Smooth muscle cell (in vitro differentiated cells): Measurements from ENCODE around the gene COL5A1. TPM values are rescaled to one million over a fixed set of nuclear protein-coding genes. Genes with fewer than 3 reads are reported as not detected.

ENCODE experiments used
- DNase-seq: peaks from one replicate; lab custom pipeline; 2025; ENCODE audit not compliant: unreplicated experiment; lab: John Stamatoyannopoulos, UW
- H2AFZ ChIP-seq: fragments of 200-600 bp; sonication (generic); 2 replicates; pipeline ENCODE4 v1.6.0; 2016; ENCODE audit warnings: antibody characterized with exemption, low read depth, mild to moderate bottlenecking
- H3F3A ChIP-seq: fragments of 200-600 bp; sonication (generic); 2 replicates; pipeline ENCODE4 v1.6.0; 2017; ENCODE audit warnings: antibody characterized with exemption, low read depth
- H3K27ac ChIP-seq: fragments of 200-600 bp; sonication (generic); 2 replicates; pipeline ENCODE4 v1.5.1; 2016; ENCODE audit warnings: low read depth, mild to moderate bottlenecking
- H3K27me3 ChIP-seq: fragments of 200-600 bp; sonication (generic); 2 replicates; pipeline ENCODE4 v1.6.1; 2016; ENCODE audit warnings: low read depth, mild to moderate bottlenecking
- H3K36me3 ChIP-seq: fragments of 200-600 bp; sonication (generic); 2 replicates; pipeline ENCODE4 v1.5.1; 2016; ENCODE audit warnings: low read depth
- H3K4me1 ChIP-seq: fragments of 200-600 bp; sonication (generic); 2 replicates; pipeline ENCODE4 v1.5.1; 2016; ENCODE audit warnings: low read depth
- H3K4me2 ChIP-seq: fragments of 200-600 bp; sonication (generic); 2 replicates; pipeline ENCODE4 v1.6.0; 2016; ENCODE audit warnings: mild to moderate bottlenecking
- H3K4me3 ChIP-seq: fragments of 200-600 bp; sonication (generic); 2 replicates; pipeline ENCODE4 v1.5.1; 2016; ENCODE audit warnings: mild to moderate bottlenecking
- H3K79me2 ChIP-seq: fragments of 200-600 bp; sonication (generic); 2 replicates; pipeline ENCODE4 v1.6.0; 2016; ENCODE audit warnings: low read depth, mild to moderate bottlenecking
- H3K9ac ChIP-seq: fragments of 200-600 bp; sonication (generic); 2 replicates; pipeline ENCODE4 v1.6.0; 2016; ENCODE audit warnings: low read depth
- H3K9me3 ChIP-seq: fragments of 200-600 bp; sonication (generic); replicated peaks from 2 replicates; pipeline ENCODE4 v1.5.1; 2016; ENCODE audit warnings: low read depth
- H4K20me1 ChIP-seq: fragments of 200-600 bp; sonication (generic); 2 replicates; pipeline ENCODE4 v1.6.0; 2016; ENCODE audit warnings: low read depth
- CTCF ChIP-seq: fragments of 200-600 bp; sonication (generic); IDR thresholded peaks from 2 replicates; pipeline ENCODE4 v1.5.1; 2017; ENCODE audit warnings: borderline replicate concordance, mild to moderate bottlenecking, antibody characterized with exemption; ENCODE audit not compliant: insufficient read depth, poor library complexity, severe bottlenecking
- WGBS: methylation state at CpG from one replicate; pipeline ENCODE4 v1.1.7; 2016; ENCODE audit warnings: low lambda C conversion rate; 5-methylcytosine and 5-hydroxymethylcytosine counted together
- polyA plus RNA-seq: library from polyadenylated mRNA; unstranded; fragments of >200 nt; fragmentation: Nextera tagmentation; extraction: Ambion mirVana; gene quantifications from 2 replicates; pipeline ENCODE4 v1.2.1, GENCODE V29; 2016
- total RNA-seq: library from RNA; depleted of rRNA; stranded (reverse); fragments of >200 nt; gene quantifications from 2 replicates; pipeline ENCODE4 v1.2.3, GENCODE V29; 2014

The COL5A1 gene
- total and polyA plus RNA-seq, 2 experiments from 2014 or later = 1,084 to 1,443 TPM

GRCh38 chr9:134689321-134690181, 47.9 kb downstream of the COL5A1 start:
- DNase-seq = peak; percentile 15
- H4K20me1 ChIP-seq = peaks cover 100% of the 10 kb centered on the region
- H3K4me2 ChIP-seq = peak overlapping the region; percentile 67
- no peak overlapping the region for H3K4me3 ChIP-seq
- H3K9me3 ChIP-seq = no peaks in the 10 kb centered on the region
- H3F3A ChIP-seq = peaks cover 86% of the 10 kb centered on the region
- H3K9ac ChIP-seq = peak overlapping the region; percentile 84
- H3K27ac ChIP-seq = peak overlapping the region; percentile 96
- H3K79me2 ChIP-seq = peaks cover 100% of the 10 kb centered on the region
- no peaks in the 10 kb centered on the region for H3K27me3 ChIP-seq
- 67% methylated on average over 20 of the region's 20 CpGs for whole genome bisulfite sequencing
- H3K36me3 ChIP-seq = peaks cover 18% of the 10 kb centered on the region
- H2AFZ ChIP-seq = no peak overlapping the region
- peaks cover 4% of the 10 kb centered on the region for H3K4me1 ChIP-seq
- peak; percentile 69 for TF ChIP-seq CTCF

DNA sequence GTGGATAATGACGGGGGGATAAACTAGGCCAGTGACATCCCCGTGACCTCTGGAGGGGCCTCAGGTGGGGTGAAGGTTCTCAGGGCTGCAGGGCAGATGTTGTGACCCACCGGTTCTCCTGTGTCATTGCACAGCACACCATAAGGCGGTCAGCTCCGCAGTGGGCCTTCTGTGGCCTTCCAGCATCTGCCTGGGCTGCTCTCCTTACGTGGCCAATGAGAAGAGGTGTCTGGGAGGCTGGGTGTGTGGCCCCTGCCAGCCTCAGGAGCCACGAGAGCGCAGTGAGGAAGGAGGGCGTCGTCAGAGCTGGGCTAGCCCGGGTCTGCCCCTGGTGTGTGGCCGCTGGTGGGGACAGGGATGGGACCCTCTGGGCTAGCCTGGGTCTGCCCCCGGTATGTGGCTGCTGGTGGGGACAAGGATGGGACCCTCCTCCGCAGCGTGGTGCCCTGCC, 48.7 kb downstream of the COL5A1 start:
- TF ChIP-seq CTCF = no peak
- Histone ChIP-seq H3K9ac (peak overlapping the region; percentile 84), H4K20me1 (peaks cover 100% of the 10 kb centered on the region), H3K79me2 (peaks cover 100% of the 10 kb centered on the region), H3K4me1 (peaks cover 4% of the 10 kb centered on the region), H3K4me2 (peak overlapping the region; percentile 67), H3K9me3 (no peaks in the 10 kb centered on the region), H2AFZ (no peak overlapping the region), H3K36me3 (peaks cover 18% of the 10 kb centered on the region), H3K4me3 (no peak overlapping the region), H3K27ac (peak overlapping the region; percentile 96), H3K27me3 (no peaks in the 10 kb centered on the region), H3F3A (peaks cover 81% of the 10 kb centered on the region)
- no peak for DNase-seq
- 80% methylated on average over 15 of the region's 15 CpGs for WGBS

DNA sequence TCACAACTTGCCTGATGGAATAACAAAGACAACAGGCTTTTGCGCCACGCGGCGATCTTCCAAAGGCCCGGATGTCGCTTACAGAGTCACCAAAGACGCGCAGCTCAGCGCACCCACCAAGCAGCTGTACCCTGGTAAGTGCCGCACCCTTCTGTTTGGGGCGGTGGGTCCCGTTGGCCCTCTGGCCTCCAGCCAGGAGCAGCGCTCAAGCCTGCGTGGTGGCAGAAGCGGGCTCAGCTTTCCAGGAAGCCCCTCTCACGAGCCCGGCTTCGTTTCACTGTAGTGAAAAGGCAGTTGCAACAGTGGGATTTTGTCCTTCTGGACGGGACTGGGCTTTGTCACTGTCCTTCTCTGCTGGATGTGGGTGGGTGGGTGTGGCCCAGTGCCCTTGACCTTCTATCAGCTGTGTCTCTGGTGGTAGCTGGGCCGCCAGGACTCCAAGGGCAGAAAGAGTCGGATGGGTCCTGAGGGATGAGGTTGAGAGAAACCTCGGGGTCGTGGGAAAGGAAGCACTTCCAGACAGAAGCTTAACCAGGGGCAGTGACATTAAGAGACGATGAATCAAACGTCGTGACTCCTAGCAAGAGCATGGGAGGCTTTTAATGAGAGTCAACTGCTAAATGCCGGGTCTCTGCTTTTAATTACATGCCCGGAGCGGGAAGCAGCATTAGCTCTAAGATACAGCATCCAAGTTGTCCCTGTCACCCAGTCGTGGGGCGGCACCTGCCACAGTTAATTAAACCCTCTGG, 49.5 kb downstream of the COL5A1 start:
- Histone ChIP-seq H3K9me3 (no peaks in the 10 kb centered on the region), H4K20me1 (peaks cover 100% of the 10 kb centered on the region), H3K27me3 (no peaks in the 10 kb centered on the region), H3K4me2 (peak overlapping the region; percentile 67), H3K4me1 (peaks cover 4% of the 10 kb centered on the region), H3K79me2 (peaks cover 100% of the 10 kb centered on the region), H3K9ac (peak overlapping the region; percentile 84), H3K4me3 (no peak overlapping the region), H3K27ac (peak overlapping the region; percentile 96), H2AFZ (no peak overlapping the region), H3F3A (peaks cover 80% of the 10 kb centered on the region), H3K36me3 (peaks cover 10% of the 10 kb centered on the region)
- WGBS = 47% methylated on average over 31 of the region's 31 CpGs
- TF ChIP-seq CTCF = no peak
- no peak for DNase-seq
